Breast epithelium (tissue), 3 donors: Measurements from ENCODE around the gene HIVEP2.

ENCODE experiments used
- POLR2A ChIP-seq: fragments of 450-650 bp; IDR thresholded peaks from one replicate; pipeline ENCODE4 v1.6.1; 2016; ENCODE audit warnings: antibody characterized with exemption, mild to moderate bottlenecking, moderate library complexity
- POLR2AphosphoS5 ChIP-seq, 3 donors: sonication (generic); formaldehyde crosslinking; IDR thresholded peaks; one replicate each; pipeline ENCODE4 v1.6.1; 2017; ENCODE audit warnings: antibody characterized with exemption in 3 of 3
- TF ChIP-seq, protein P1 (sequence below), 3 donors: fragments of 450-650 bp; IDR thresholded peaks; one replicate each; pipeline ENCODE4 v1.5.1; 2016 to 2017; ENCODE audit warnings: antibody characterized with exemption in 3 of 3, mild to moderate bottlenecking in 3 of 3, moderate library complexity in 3 of 3

- TF ChIP-seq, protein P1, sequence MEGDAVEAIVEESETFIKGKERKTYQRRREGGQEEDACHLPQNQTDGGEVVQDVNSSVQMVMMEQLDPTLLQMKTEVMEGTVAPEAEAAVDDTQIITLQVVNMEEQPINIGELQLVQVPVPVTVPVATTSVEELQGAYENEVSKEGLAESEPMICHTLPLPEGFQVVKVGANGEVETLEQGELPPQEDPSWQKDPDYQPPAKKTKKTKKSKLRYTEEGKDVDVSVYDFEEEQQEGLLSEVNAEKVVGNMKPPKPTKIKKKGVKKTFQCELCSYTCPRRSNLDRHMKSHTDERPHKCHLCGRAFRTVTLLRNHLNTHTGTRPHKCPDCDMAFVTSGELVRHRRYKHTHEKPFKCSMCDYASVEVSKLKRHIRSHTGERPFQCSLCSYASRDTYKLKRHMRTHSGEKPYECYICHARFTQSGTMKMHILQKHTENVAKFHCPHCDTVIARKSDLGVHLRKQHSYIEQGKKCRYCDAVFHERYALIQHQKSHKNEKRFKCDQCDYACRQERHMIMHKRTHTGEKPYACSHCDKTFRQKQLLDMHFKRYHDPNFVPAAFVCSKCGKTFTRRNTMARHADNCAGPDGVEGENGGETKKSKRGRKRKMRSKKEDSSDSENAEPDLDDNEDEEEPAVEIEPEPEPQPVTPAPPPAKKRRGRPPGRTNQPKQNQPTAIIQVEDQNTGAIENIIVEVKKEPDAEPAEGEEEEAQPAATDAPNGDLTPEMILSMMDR (IDR thresholded peaks at IDR 0.05) = no peak
- TF ChIP-seq POLR2AphosphoS5 (IDR thresholded peaks at IDR 0.05) (no peak), POLR2A (no peak)
Observed at GRCh38 chr6:142722012-142722411, 223.0 kb downstream of the HIVEP2 start.
